IMR-90 (cell line): Measurements from ENCODE around the gene MB. TPM values are rescaled to one million over a fixed set of nuclear protein-coding genes. Genes with fewer than 3 reads are reported as not detected.

Experiments used
- ATAC-seq: fragments of 200-7000 bp; cut with Tn5 transposase; 2 replicates; pipeline ENCODE4 v1.9.1; 2020; ENCODE audit warnings: low read depth, mild to moderate bottlenecking, moderate library complexity
- BruUV-seq: library from RNA; stranded (reverse); fragments of 400-500 nt; replicated peaks from 2 replicates; lab custom pipeline; 2021; lab: Mats Ljungman, UMichigan
- CTCF ChIA-PET: fragments of 300-600 bp; formaldehyde crosslinking; extraction: SDS; loops from one replicate; lab custom pipeline; 2021; ENCODE audit warnings: antibody characterized with exemption; lab: Yijun Ruan, JAX
- POLR2A ChIA-PET: fragments of 300-600 bp; sonication (Branson Sonifier 250); formaldehyde crosslinking; loops from one replicate; lab custom pipeline; 2022; ENCODE audit warnings: antibody characterized with exemption; ENCODE audit not compliant: unreplicated experiment; lab: Charles Lee
- DNase-seq: peaks from one replicate; pipeline ENCODE4 v3.0.0; 2013
- H2AFZ ChIP-seq: replicated peaks from 2 replicates; pipeline ENCODE3; 2013; ENCODE audit warnings: low read length, mild to moderate bottlenecking; ENCODE audit not compliant: poor library complexity
- H2AK5ac ChIP-seq: 2 replicates; pipeline ENCODE4 v1.6.1; 2013; ENCODE audit warnings: low read depth, low read length, inconsistent platforms
- H2AK9ac ChIP-seq: replicated peaks from 2 replicates; pipeline ENCODE3; 2013; ENCODE audit warnings: mild to moderate bottlenecking, low read depth, low read length, moderate library complexity; ENCODE audit not compliant: poor library complexity
- H2BK120ac ChIP-seq: 2 replicates; pipeline ENCODE4 v1.6.1; 2013; ENCODE audit warnings: low read depth, low read length, inconsistent platforms
- H2BK15ac ChIP-seq: 3 replicates; pipeline ENCODE4 v1.6.1; 2013; ENCODE audit warnings: low read depth, low read length, inconsistent platforms
- H2BK20ac ChIP-seq: 2 replicates; pipeline ENCODE4 v1.6.1; 2013; ENCODE audit warnings: low read depth, mild to moderate bottlenecking, inconsistent platforms, low read length, moderate library complexity
- H2BK5ac ChIP-seq: 2 replicates; pipeline ENCODE4 v1.6.1; 2013; ENCODE audit warnings: mild to moderate bottlenecking, low read depth, low read length, inconsistent platforms; ENCODE audit not compliant: poor library complexity, severe bottlenecking
- H3K14ac ChIP-seq: replicated peaks from 2 replicates; pipeline ENCODE4 v1.6.1; 2013; ENCODE audit warnings: low read depth, low read length, inconsistent platforms
- H3K18ac ChIP-seq: 2 replicates; pipeline ENCODE4 v1.6.1; 2013; ENCODE audit warnings: low read depth, low read length, control low read depth
- H3K23ac ChIP-seq: 2 replicates; pipeline ENCODE4 v1.6.1; 2013; ENCODE audit warnings: low read depth, low read length, inconsistent platforms
- H3K27ac ChIP-seq: 2 replicates; pipeline ENCODE4 v1.5.1; 2013; ENCODE audit warnings: mild to moderate bottlenecking, control low read depth, low read length; ENCODE audit not compliant: insufficient read depth
- H3K27me3 ChIP-seq: 2 replicates; pipeline ENCODE4 v1.6.1; 2013; ENCODE audit warnings: low read length; ENCODE audit not compliant: control insufficient read depth, insufficient read depth
- H3K36me3 ChIP-seq: 2 replicates; pipeline ENCODE4 v1.6.1; 2013; ENCODE audit warnings: low read length, mixed read lengths; ENCODE audit not compliant: control insufficient read depth, insufficient read depth
- H3K4ac ChIP-seq: 2 replicates; pipeline ENCODE4 v1.6.1; 2013; ENCODE audit warnings: low read depth, low read length, inconsistent platforms
- H3K4me1 ChIP-seq: 2 replicates; pipeline ENCODE4 v1.6.1; 2013; ENCODE audit warnings: low read length, mixed read lengths; ENCODE audit not compliant: control insufficient read depth, insufficient read depth
- H3K4me2 ChIP-seq: 2 replicates; pipeline ENCODE4 v1.6.1; 2013; ENCODE audit warnings: low read depth, mild to moderate bottlenecking, control low read depth, low read length, moderate library complexity
- H3K4me3 ChIP-seq: 2 replicates; pipeline ENCODE4 v1.5.1; 2013; ENCODE audit warnings: low read depth, mild to moderate bottlenecking, control low read depth, low read length, moderate library complexity; ENCODE audit not compliant: insufficient read depth
- H3K56ac ChIP-seq: 2 replicates; pipeline ENCODE4 v1.6.1; 2013; ENCODE audit warnings: low read length, inconsistent platforms; ENCODE audit not compliant: insufficient read depth; ENCODE audit errors: extremely low read depth
- H3K79me1 ChIP-seq, 2 experiments: 2 replicates each; pipeline ENCODE4 v1.6.1; 2013; ENCODE audit warnings: low read length in 2 of 2, inconsistent platforms in 1 of 2, low read depth in 1 of 2
- H3K9ac ChIP-seq: 2 replicates; pipeline ENCODE4 v1.6.1; 2013; ENCODE audit warnings: low read depth, low read length, control low read depth
- H3K9me1 ChIP-seq: 2 replicates; pipeline ENCODE4 v1.6.1; 2013; ENCODE audit warnings: low read length, inconsistent platforms; ENCODE audit not compliant: insufficient read depth
- H3K9me3 ChIP-seq: 2 replicates; pipeline ENCODE4 v1.6.1; 2013; ENCODE audit warnings: low read length; ENCODE audit not compliant: control insufficient read depth, insufficient read depth
- H4K20me1 ChIP-seq: 2 replicates; pipeline ENCODE4 v1.6.1; 2013; ENCODE audit warnings: low read length, inconsistent platforms; ENCODE audit not compliant: insufficient read depth
- H4K5ac ChIP-seq: 2 replicates; pipeline ENCODE4 v1.6.1; 2013; ENCODE audit warnings: mild to moderate bottlenecking, low read depth, low read length, control low read depth
- H4K8ac ChIP-seq, 2 experiments: 2 replicates each; pipeline ENCODE4 v1.6.1; 2013; ENCODE audit warnings: low read depth in 2 of 2, low read length in 2 of 2, control low read depth in 1 of 2, inconsistent platforms in 1 of 2
- H4K91ac ChIP-seq: 2 replicates; pipeline ENCODE4 v1.6.1; 2013; ENCODE audit warnings: low read depth, low read length, inconsistent platforms; ENCODE audit not compliant: insufficient read depth
- BHLHE40 ChIP-seq: fragments of 150-350 bp; IDR thresholded peaks from 2 replicates; pipeline ENCODE4 v1.6.1; 2016; ENCODE audit warnings: mild to moderate bottlenecking, low read depth, low read length
- CEBPB ChIP-seq: IDR thresholded peaks from 2 replicates; pipeline ENCODE4 v1.6.1; 2012; ENCODE audit warnings: low read depth, low read length, improper control_type of control experiment
- CHD1 ChIP-seq: IDR thresholded peaks from 2 replicates; pipeline ENCODE4 v1.6.1; 2012; ENCODE audit warnings: low read depth, low read length, improper control_type of control experiment
- FOS ChIP-seq: fragments of 150-350 bp; IDR thresholded peaks from 2 replicates; pipeline ENCODE4 v1.6.1; 2016; ENCODE audit warnings: low read depth, low read length
- MAFK ChIP-seq: IDR thresholded peaks from 2 replicates; pipeline ENCODE4 v1.6.1; 2012; ENCODE audit warnings: low read depth, low read length, improper control_type of control experiment
- MAZ ChIP-seq: IDR thresholded peaks from 2 replicates; pipeline ENCODE4 v1.6.1; 2012; ENCODE audit warnings: low read depth, mild to moderate bottlenecking, low read length, improper control_type of control experiment, moderate library complexity, borderline replicate concordance
- MXI1 ChIP-seq: IDR thresholded peaks from 2 replicates; pipeline ENCODE4 v1.6.1; 2012; ENCODE audit warnings: low read depth, mild to moderate bottlenecking, low read length, moderate library complexity, borderline replicate concordance
- NFE2L2 ChIP-seq: fragments of 150-350 bp; IDR thresholded peaks from 2 replicates; pipeline ENCODE4 v1.6.1; 2016; ENCODE audit warnings: low read depth, mild to moderate bottlenecking, low read length
- RAD21 ChIP-seq: IDR thresholded peaks from 2 replicates; pipeline ENCODE4 v1.6.1; 2012; ENCODE audit warnings: low read length, improper control_type of control experiment
- RCOR1 ChIP-seq: IDR thresholded peaks from 2 replicates; pipeline ENCODE4 v1.6.1; 2012; ENCODE audit warnings: mild to moderate bottlenecking, low read length, improper control_type of control experiment; ENCODE audit not compliant: insufficient replicate concordance
- RFX5 ChIP-seq: IDR thresholded peaks from 2 replicates; pipeline ENCODE4 v1.8.0; 2012; ENCODE audit warnings: low read depth, mild to moderate bottlenecking, low read length, moderate library complexity
- SMC3 ChIP-seq: fragments of 150-350 bp; IDR thresholded peaks from 2 replicates; pipeline ENCODE4 v1.6.1; 2016; ENCODE audit warnings: low read depth, mild to moderate bottlenecking, antibody characterized with exemption, low read length, moderate library complexity
- WGBS, 2 experiments: methylation state at CpG; one replicate each; pipeline versions ENCODE4 v1.1.5 to v1.1.7; 2013; ENCODE audit warnings: missing lambda C conversion rate in 2 of 2; ENCODE audit not compliant: insufficient read length in 1 of 2; ENCODE audit errors: extremely low coverage in 2 of 2; 5-methylcytosine and 5-hydroxymethylcytosine counted together
- dilution Hi-C: fragments of 300-500 bp; cut with HindIII; formaldehyde crosslinking; loops from one replicate; pipeline ENCODE4 v1.14.3; 2018; ENCODE audit warnings: low sequenced_read_pairs; ENCODE audit not compliant: unreplicated experiment
- in situ Hi-C: fragments of 300-500 bp; cut with MboI; formaldehyde crosslinking; loops from 3 replicates; pipeline ENCODE4 v1.14.3; 2019; ENCODE audit warnings: low sequenced_read_pairs, inconsistent platforms, mixed read lengths
- intact Hi-C: fragments of 100-400 bp; cut with micrococcal nuclease; formaldehyde crosslinking; loops from 2 replicates; pipeline ENCODE4 v1.10.0; 2022
- polyA plus RNA-seq, 3 experiments: library from polyadenylated mRNA; depleted of rRNA; stranded (reverse); fragments of >200 nt; gene quantifications; 2 replicates each; pipeline ENCODE4 v1.2.3, GENCODE V29; 2012; ENCODE audit warnings: low replicate concordance in 1 of 3
- total RNA-seq: library from RNA; depleted of rRNA; stranded (reverse); fragments of >200 nt; gene quantifications from 2 replicates; pipeline ENCODE4 v1.2.3, GENCODE V29; 2012
- TF ChIP-seq, protein P1 (sequence below): fragments of 150-350 bp; IDR thresholded peaks from 2 replicates; pipeline ENCODE4 v1.6.1; 2016; ENCODE audit warnings: low read depth, mild to moderate bottlenecking, low read length, moderate library complexity, borderline replicate concordance
- TF ChIP-seq, protein P2 (sequence below): fragments of 150-350 bp; IDR thresholded peaks from 2 replicates; pipeline ENCODE4 v1.6.1; 2017; ENCODE audit warnings: mild to moderate bottlenecking, antibody characterized with exemption, low read length, low read depth
- TF ChIP-seq, protein P3 (sequence below): conservative IDR thresholded peaks from 2 replicates; pipeline ENCODE4 v1.5.1; 2012; ENCODE audit warnings: mild to moderate bottlenecking, low read depth, low read length, improper control_type of control experiment

MB gene
- total and polyA plus RNA-seq, 2 of the 4 experiments (the other 2 are of a cell fraction), result not detected

DNA sequence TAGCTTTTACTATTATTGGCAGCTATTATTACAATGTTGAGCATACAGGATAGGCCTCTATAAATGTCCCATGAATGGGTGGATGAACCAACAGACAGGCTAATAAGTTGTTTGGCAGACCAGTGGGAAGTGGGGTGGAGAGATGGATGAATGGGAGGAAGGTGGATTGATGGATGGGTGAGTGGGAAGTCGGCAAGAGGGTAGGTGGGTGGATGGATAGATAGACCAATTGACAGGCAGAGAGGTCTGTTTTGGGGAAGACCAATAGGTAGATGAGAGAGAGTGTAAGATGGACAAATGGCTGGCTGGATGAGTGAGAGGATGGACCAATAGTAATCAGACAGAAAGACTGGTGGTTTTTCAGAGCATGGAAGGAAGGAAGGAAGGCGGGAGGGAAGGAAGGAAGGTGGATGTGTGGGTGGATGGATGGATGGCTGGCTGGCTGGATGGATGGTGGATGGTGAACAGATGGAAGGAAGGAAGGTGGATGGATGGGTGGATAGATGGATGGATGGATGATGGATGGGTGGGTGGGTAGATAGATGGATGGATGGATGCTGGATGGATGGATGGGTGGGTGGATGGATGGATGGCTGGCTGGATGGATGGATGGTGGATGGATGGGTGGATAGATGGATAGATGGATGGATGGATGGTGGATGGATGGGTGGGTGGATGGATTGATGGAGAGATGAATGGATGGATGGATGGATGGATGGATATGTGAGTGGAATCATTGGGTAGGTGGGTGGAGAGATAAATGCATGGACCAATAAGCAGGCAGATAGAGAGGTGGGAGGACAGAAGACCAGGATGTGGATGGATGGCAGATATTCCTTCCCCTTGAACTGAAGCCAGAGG lies 39.1 kb downstream of the MB start:
- dilution Hi-C loops, result no loop called here
- BruUV-seq, result no TSS peak
- H3K4me1 ChIP-seq, result peaks cover 4% of the 10 kb centered on the region
- no peak overlapping the region for H2BK120ac ChIP-seq
- TF ChIP-seq NFE2L2 (no peak), RFX5 (no peak), FOS (no peak), MAZ (no peak), RCOR1 (no peak), RAD21 (no peak), CEBPB (no peak), SMC3 (no peak), MXI1 (no peak), BHLHE40 (no peak), MAFK (no peak), CHD1 (no peak)
- TF ChIP-seq, protein P1, sequence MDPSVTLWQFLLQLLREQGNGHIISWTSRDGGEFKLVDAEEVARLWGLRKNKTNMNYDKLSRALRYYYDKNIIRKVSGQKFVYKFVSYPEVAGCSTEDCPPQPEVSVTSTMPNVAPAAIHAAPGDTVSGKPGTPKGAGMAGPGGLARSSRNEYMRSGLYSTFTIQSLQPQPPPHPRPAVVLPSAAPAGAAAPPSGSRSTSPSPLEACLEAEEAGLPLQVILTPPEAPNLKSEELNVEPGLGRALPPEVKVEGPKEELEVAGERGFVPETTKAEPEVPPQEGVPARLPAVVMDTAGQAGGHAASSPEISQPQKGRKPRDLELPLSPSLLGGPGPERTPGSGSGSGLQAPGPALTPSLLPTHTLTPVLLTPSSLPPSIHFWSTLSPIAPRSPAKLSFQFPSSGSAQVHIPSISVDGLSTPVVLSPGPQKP, result no peak
- TF ChIP-seq, protein P2, sequence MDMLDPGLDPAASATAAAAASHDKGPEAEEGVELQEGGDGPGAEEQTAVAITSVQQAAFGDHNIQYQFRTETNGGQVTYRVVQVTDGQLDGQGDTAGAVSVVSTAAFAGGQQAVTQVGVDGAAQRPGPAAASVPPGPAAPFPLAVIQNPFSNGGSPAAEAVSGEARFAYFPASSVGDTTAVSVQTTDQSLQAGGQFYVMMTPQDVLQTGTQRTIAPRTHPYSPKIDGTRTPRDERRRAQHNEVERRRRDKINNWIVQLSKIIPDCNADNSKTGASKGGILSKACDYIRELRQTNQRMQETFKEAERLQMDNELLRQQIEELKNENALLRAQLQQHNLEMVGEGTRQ, result no peak
- TF ChIP-seq, protein P3, sequence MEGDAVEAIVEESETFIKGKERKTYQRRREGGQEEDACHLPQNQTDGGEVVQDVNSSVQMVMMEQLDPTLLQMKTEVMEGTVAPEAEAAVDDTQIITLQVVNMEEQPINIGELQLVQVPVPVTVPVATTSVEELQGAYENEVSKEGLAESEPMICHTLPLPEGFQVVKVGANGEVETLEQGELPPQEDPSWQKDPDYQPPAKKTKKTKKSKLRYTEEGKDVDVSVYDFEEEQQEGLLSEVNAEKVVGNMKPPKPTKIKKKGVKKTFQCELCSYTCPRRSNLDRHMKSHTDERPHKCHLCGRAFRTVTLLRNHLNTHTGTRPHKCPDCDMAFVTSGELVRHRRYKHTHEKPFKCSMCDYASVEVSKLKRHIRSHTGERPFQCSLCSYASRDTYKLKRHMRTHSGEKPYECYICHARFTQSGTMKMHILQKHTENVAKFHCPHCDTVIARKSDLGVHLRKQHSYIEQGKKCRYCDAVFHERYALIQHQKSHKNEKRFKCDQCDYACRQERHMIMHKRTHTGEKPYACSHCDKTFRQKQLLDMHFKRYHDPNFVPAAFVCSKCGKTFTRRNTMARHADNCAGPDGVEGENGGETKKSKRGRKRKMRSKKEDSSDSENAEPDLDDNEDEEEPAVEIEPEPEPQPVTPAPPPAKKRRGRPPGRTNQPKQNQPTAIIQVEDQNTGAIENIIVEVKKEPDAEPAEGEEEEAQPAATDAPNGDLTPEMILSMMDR, result no peak
- H3K4me3 ChIP-seq, result no peak overlapping the region
- no peak overlapping the region for H3K56ac ChIP-seq
- no peak overlapping the region for H4K5ac ChIP-seq
- H2BK20ac ChIP-seq, result no peak overlapping the region
- no peak overlapping the region for H3K27ac ChIP-seq
- H3K4me2 ChIP-seq, result no peak overlapping the region
- peak overlapping the region; percentile 26 for H2BK5ac ChIP-seq
- H4K8ac ChIP-seq, result no peak overlapping the region
- H2AK5ac ChIP-seq, result no peak overlapping the region
- no peak overlapping the region for H2AK9ac ChIP-seq
- no peaks in the 10 kb centered on the region for H3K36me3 ChIP-seq
- H3K18ac ChIP-seq, result no peak overlapping the region
- H4K20me1 ChIP-seq, result no peaks in the 10 kb centered on the region
- WGBS, 2 experiments, result 64 to 90% methylated on average over 2 of the region's 2 CpGs
- ATAC-seq, result no peak
- in situ Hi-C loops, result no loop called here
- no peak for DNase-seq
- POLR2A ChIA-PET, result no interaction called here
- H3K27me3 ChIP-seq, result peaks cover 14% of the 10 kb centered on the region
- no peak overlapping the region for H3K4ac ChIP-seq
- H2AFZ ChIP-seq, result no peak overlapping the region
- H3K9ac ChIP-seq, result no peak overlapping the region
- no peak overlapping the region for H4K91ac ChIP-seq
- H3K14ac ChIP-seq, result no peak overlapping the region
- no peaks in the 10 kb centered on the region for H3K79me1 ChIP-seq
- no peak overlapping the region for H3K23ac ChIP-seq
- no peaks in the 10 kb centered on the region for H3K9me3 ChIP-seq
- intact Hi-C loops, result no loop called here
- H2BK15ac ChIP-seq, result no peak overlapping the region
- no peaks in the 10 kb centered on the region for H3K9me1 ChIP-seq
- CTCF ChIA-PET, result no interaction called here
